RPMI7951 (cell line): ENCODE measurements around the gene AHDC1. TPM values are rescaled to one million over a fixed set of nuclear protein-coding genes. Genes with fewer than 3 reads are reported as not detected.

Source experiments
- DNase-seq: peaks from one replicate; pipeline ENCODE4 v3.0.0-alpha.2; 2012; ENCODE audit warnings: low read depth
- total RNA-seq: library from RNA; depleted of rRNA; stranded (reverse); fragments of >200 nt; shearing (Covaris generic); gene quantifications from 2 replicates; pipeline ENCODE4 v1.2.3, GENCODE V29; 2014

AHDC1 gene
- total RNA-seq, 1 experiment from 2014 or later: 7.1 TPM

DNA sequence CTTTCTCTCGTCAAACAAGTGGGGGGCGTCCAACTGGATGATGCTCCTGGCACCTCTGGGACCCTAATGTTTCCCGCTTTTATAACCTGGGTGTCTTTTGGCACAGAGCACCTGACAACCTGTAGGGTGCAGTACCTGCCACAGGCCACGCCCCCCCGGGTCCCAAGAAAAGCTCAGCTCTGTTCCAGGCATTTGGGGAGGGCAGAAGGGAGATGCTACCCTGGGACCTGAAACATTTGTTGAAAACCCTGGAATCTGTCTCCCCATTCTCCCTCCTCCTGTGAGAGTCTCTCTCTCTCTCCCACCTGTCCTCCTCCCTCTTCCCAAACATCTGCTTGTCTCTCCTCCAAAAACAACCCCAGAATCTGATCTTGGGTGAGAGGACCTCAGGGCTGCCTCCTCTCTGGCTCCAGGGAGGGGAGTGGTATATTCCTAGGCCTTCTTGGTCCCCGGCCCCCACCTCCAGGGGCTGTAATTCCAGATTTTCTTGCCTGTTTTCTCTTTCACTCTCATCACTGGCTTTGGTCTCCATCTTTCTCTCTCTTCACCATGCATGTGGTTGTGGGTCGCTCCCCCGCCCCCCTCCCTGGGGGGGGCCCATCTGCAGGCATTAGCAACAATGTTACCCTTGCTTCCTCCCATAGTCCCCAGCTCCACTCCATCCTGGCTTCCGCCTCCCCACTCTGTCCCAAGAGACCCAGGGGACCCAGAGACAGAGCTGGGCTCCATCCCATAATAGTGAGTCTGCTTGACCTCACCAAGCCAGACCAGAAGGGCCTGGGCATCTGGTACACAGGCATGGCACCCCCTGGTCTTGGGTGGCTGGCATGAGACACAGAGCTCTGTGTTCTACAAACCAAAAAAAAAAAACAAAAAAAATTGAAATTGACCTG lies 4.1 kb downstream of the AHDC1 start:
- DNase-seq: no peak

DNA sequence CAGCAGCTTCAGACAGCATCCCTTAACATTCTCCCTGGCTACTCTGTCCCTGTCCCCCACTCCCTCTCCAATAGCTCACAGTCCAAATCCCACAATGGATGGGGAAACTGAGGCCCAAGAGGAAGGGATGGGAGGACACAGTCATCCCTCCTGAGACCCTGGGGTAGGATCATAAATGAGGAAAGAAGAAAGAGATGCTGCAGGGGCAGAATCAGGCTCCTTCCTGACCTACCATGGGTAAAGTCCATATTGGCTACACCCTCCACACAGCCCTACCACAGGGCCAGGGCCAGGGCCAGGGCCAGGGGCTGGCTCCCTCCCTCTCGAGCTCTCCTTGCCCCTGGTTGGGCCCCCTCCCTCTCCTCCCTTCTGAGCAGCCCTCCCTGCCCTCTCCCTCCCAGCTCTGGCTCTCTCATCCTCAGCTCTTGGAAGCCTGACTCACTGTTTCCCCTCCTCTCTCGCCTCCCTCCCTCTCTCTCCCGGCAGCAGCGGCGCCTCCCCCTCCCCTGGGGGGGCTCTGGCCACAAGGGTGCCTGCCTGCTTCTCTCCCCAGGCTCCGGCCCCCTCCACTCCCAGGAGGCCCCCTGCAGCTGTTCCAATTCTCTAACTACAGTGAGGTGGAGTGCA lies 4.9 kb downstream of the AHDC1 start:
- peak; percentile 86 for DNase-seq

DNA sequence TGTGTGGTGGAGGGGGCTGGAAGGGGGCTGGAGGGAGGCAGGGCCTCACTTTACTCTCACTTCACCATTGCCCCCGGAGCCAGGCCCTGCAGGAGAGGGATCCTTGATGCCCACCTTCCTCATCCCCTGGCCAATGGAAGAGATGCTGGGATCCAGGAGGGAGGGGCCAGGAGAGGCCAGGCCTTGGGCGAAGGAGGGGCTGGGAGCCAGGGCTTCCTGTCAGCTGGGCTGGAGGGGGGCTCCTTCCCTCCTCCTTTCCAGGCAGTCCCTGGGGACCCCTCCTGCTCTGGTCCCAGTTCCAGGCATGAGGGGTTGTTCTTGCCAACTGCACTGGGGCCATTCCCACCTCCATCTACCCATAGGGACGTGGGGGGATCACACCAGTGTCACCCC lies 5.7 kb downstream of the AHDC1 start:
- no peak for DNase-seq

- DNase-seq: peak; percentile 63
Observed at GRCh38 chr1:27597516-27598294, 6.2 kb downstream of the AHDC1 start.

- no peak for DNase-seq
Observed at GRCh38 chr1:27596986-27597385, 7.0 kb downstream of the AHDC1 start.

DNA sequence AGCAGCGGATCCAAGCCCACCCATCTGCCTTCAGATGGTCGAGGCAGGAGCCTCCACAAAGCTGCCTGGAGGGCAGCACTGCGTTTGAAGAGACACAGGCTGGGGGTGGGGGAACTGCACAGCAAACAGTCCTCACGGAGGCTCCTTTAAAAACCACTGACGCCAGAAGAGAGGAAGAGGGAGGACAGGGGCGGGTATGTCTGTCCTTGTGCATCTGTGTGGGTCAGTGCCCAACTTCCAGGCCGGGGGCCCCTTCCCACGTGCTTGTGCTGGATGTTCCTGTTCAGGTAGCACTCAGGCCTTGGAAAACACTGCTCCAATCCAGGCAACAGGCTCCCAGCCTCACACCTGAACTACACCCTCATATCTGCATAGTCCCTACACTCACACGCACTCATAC lies 7.7 kb downstream of the AHDC1 start:
- DNase-seq: no peak

GRCh38 chr1:27595597-27595996 lies 8.3 kb downstream of the AHDC1 start:
- DNase-seq: no peak

GRCh38 chr1:27594564-27595510 lies 9.1 kb downstream of the AHDC1 start:
- peak; percentile 76 for DNase-seq

GRCh38 chr1:27593678-27594563 lies 10.0 kb downstream of the AHDC1 start:
- DNase-seq: no peak

DNA sequence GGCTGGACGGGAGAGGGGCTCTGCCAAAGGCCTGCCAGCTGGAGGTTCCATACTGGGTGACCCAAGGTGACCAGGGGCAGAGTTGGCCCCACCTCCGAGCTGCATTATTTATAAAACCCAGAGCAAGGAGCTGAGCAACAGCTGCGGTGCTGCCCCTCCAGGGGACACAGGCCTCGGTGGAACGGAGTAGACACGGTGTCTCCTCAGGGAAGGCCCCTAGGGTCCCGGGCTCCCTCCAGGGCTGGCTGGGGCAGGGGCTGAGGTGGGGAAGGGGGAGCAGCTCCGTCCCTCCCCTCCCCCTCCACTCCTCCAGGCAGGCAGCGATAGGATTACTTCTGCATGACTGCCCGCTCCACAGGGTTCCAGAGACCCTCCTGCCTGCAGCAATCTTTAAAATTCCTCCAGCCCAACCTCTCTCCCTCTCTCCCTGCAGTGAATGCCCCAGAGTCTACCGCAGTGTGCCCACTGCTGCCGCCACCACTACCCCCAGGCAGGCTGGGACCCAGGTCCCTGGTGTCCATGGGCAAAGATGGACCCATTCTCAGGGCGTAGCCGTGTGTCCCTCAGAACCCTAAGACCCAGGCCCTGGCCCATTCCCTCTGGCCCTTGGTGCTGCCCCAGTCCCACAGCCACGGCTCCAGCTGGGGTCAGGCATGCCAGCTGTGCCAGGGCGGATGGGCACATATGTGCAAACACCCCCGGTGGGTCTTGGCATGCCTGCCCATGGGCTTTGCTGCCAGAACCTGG lies 10.8 kb downstream of the AHDC1 start:
- no peak for DNase-seq

DNA sequence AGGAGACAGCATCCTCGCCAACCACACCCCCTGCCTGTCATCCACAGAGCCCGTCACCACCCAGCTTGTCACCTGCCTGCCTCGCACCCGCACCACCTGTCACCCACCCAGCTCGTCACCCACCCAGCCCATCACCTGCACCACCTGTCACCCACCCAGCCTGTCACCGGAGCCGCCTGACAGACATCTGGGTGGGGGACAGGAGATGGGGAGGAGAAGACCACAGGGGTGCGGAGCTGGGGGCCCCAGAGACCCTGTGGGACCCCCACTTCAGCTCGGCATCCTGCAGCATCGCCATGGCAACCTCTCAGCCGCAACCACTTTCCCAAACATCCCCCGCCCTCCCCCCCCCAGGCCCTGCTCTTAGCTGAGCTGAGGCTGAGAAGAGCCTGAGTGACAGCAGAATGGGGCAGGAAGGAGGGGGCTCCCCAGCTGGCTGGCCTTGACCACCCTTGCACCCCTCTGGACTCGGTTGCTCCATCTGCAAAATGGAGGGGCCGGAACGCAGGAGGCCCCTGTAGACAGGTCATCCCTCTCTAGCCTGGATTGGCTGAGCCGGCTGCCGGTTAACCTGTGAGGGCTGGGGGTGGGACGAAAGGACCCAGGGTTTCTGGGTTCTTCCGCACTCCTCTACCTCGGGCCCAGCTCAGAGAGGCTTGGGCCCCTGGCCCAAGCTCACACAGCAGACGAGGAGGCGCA lies 11.6 kb downstream of the AHDC1 start:
- DNase-seq: no peak

- DNase-seq: no peak
Observed at GRCh38 chr1:27591622-27592021, 12.3 kb downstream of the AHDC1 start.

DNA sequence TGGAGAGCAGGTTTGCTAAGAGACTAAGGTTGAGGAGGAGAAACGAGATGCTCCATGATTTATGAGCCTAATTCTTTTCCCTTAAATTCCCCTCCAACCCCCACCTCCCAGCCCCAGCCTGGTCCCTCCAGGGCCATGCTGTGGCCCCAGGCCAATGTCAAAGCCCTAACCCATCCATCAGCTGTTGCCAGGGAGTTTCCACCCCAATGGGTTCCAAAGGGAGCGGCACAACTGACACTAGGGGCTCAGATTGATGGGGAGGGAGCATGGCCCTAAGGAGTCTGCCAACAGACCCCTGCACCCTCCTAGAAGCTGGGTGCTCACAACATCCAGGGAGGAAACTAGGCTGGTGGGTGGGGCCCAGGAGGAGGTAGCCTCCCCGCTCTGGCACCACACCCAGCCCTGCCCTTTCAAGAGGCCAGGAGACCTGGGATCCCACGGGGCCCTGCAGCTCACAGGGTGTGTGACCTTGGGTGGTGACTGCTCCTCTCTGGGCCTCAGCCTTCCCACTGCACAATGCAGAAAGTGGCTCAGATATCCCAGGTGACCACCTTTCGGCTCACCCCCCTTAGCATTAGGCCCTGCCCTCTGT lies 12.9 kb downstream of the AHDC1 start:
- no peak for DNase-seq

- DNase-seq: peak; percentile 62
Observed at GRCh38 chr1:27589841-27590426, 14.0 kb downstream of the AHDC1 start.

DNA sequence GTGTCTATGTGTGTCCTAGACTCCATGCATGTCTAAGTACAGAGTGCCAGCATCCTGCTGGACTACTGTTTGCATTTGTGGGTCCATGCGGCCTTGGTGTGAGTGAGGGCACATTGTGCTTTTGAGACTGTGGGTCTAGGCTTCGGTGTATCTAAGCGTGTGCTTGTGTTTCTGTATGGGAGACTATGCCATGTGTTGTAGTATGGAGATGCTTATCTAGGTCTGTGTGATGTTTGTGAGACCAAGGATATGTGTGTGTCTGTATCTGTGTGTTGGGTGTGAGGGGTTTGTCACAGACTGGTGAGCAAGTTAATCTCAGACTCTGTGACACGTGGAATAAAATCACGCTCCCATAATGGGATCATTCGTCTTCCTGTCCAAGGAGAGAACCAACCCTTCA lies 14.5 kb downstream of the AHDC1 start:
- no peak for DNase-seq

DNA sequence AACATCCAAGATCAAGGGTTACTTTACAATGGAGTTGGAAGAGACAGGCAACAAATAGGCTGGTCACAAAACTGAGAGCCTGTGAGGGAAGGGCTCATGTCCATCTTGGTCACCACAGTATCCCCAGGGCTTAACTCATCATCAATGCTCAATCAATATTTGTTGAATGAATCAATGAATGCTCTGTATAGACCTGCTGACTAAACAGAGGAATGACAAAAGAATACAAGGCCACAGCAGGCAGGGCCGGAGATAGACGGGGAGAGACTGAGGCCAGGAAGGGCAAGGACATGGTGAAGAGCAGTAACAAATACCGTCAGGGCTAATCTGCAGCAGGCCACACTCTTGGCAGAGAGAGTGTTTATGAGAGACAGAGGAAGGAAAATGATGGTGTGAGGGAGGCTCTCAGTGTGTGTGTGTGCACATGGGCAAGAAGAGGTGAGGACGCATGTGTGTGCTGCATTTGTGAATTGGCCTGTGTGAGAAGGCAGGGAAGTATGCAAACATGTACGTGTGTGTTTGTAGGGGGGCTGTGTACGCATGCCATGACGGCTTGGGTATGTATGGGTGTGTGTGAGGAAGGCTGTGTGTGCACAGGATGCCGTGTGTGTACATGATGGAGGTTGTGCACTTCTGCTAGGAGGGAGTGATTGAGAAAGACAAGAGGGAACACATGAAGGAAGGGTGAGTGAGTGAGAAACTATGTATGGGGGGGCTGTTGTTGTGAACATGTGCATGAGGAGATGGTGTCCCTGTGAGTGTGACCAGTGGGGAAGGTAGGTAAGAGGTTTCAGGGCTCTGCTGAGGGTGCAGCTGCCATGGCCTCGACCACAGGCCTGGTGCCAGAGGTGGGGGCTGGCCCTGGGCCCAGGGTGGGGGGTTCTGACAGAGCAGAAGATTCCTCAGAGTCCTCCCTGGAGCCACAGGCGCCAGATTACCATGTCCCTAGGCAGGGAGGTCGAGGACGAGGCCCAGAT lies 15.4 kb downstream of the AHDC1 start:
- DNase-seq: no peak

GRCh38 chr1:27585684-27586083 lies 18.3 kb downstream of the AHDC1 start:
- DNase-seq: no peak
